B cell (primary cell): ENCODE measurements around the gene SPAAR. TPM values are rescaled to one million over a fixed set of nuclear protein-coding genes. Genes with fewer than 3 reads are reported as not detected.

Source experiments
- ATAC-seq: fragments of 200-7000 bp; cut with Tn5 transposase; one replicate; pipeline ENCODE4 v1.10.0; 2021; ENCODE audit warnings: low read depth, mild to moderate bottlenecking, moderate number of reproducible peaks, moderate library complexity
- CTCF ChIA-PET: fragments of 350-600 bp; sonication (Branson Sonifier 250); formaldehyde crosslinking; loops from one replicate; lab custom pipeline; 2021; ENCODE audit warnings: antibody characterized with exemption, inconsistent platforms; lab: Charles Lee
- POLR2A ChIA-PET: fragments of 350-600 bp; sonication (Branson Sonifier 250); formaldehyde crosslinking; loops from one replicate; lab custom pipeline; 2021; ENCODE audit warnings: antibody characterized with exemption; lab: Charles Lee
- DNase-seq: peaks from one replicate; pipeline ENCODE4 v3.0.0; 2013
- H2AFZ ChIP-seq: 2 replicates; pipeline ENCODE4 v1.6.1; 2012; ENCODE audit warnings: mild to moderate bottlenecking, low read depth, low read length; ENCODE audit not compliant: insufficient read depth, poor library complexity, severe bottlenecking
- H3K27ac ChIP-seq, 2 donors: 1 replicate in 1 of 2; 2 replicates in 1 of 2; pipeline ENCODE4 v1.5.1; 2012 to 2013; ENCODE audit warnings: low read length in 2 of 2, mild to moderate bottlenecking in 2 of 2, moderate library complexity in 1 of 2
- H3K27me3 ChIP-seq, 4 experiments: fragments of 200-600 bp in 1 of 4; sonication (generic) in 1 of 4; replicated peaks in 1 of 4; 1 replicate in 2 of 4; 2 replicates in 2 of 4; pipeline versions ENCODE4 v1.6.1 to v1.7.0; 2013 to 2016; ENCODE audit warnings: low read length in 3 of 4, mild to moderate bottlenecking in 2 of 4, mixed read lengths in 1 of 4, moderate library complexity in 1 of 4; ENCODE audit not compliant: insufficient read depth in 4 of 4, control insufficient read depth in 3 of 4; ENCODE audit errors: control extremely low read depth in 1 of 4
- H3K36me3 ChIP-seq, 2 experiments: replicated peaks in 1 of 2; 1 replicate in 1 of 2; 2 replicates in 1 of 2; pipeline versions ENCODE4 v1.6.1 to v1.7.1; 2013; ENCODE audit warnings: low read length in 1 of 2; ENCODE audit not compliant: insufficient read depth in 2 of 2, control insufficient read depth in 1 of 2; ENCODE audit errors: control extremely low read depth in 1 of 2, extremely low read depth in 1 of 2
- H3K4me1 ChIP-seq, 2 donors: fragments of 200-600 bp in 1 of 2; sonication (generic) in 1 of 2; 1 replicate in 1 of 2; 2 replicates in 1 of 2; pipeline versions ENCODE4 v1.5.1 to v1.6.1; 2013 to 2017; ENCODE audit warnings: low read length in 2 of 2; ENCODE audit not compliant: control insufficient read depth in 2 of 2, insufficient read depth in 2 of 2
- H3K4me2 ChIP-seq: replicated peaks from 2 replicates; pipeline ENCODE3; 2012; ENCODE audit warnings: mild to moderate bottlenecking, low read depth, low read length; ENCODE audit not compliant: poor library complexity, severe bottlenecking
- H3K4me3 ChIP-seq, 5 experiments: fragments of 200-600 bp in 1 of 5; sonication (generic) in 1 of 5; 1 replicate in 3 of 5; 2 replicates in 2 of 5; pipeline versions ENCODE4 v1.5.1 to v1.7.0; 2011 to 2016; ENCODE audit warnings: low read length in 4 of 5, mild to moderate bottlenecking in 4 of 5, low read depth in 2 of 5, control low read depth in 1 of 5, moderate library complexity in 1 of 5; ENCODE audit not compliant: insufficient read depth in 1 of 5; ENCODE audit errors: control extremely low read depth in 1 of 5, extremely low read depth in 1 of 5
- H3K79me2 ChIP-seq: fragments of 200-600 bp; sonication (generic); one replicate; pipeline ENCODE4 v1.6.0; 2016; ENCODE audit warnings: low read length; ENCODE audit not compliant: control insufficient read depth, insufficient read depth
- H3K9ac ChIP-seq: fragments of 200-600 bp; sonication (generic); 2 replicates; pipeline ENCODE4 v1.6.1; 2017; ENCODE audit warnings: mild to moderate bottlenecking, low read length, moderate library complexity
- H3K9me3 ChIP-seq, 3 donors: one replicate each; pipeline versions ENCODE4 v1.6.1 to v1.7.1; 2013; ENCODE audit warnings: low read length in 2 of 3; ENCODE audit not compliant: control insufficient read depth in 2 of 3, insufficient read depth in 1 of 3; ENCODE audit errors: control extremely low read depth in 1 of 3
- H4K20me1 ChIP-seq: 2 replicates; pipeline ENCODE4 v1.6.0; 2012; ENCODE audit warnings: mild to moderate bottlenecking, low read length; ENCODE audit not compliant: insufficient read depth, control insufficient read depth, poor library complexity, severe bottlenecking
- H3K27ac Mint-ChIP-seq: one replicate; pipeline ENCODE4 v1.8.0; 2021; ENCODE audit warnings: mixed read lengths
- H3K27me3 Mint-ChIP-seq: one replicate; pipeline ENCODE4 v1.8.0; 2021; ENCODE audit warnings: mixed read lengths
- H3K4me1 Mint-ChIP-seq: one replicate; pipeline ENCODE4 v1.8.0; 2021; ENCODE audit warnings: mixed read lengths
- H3K4me3 Mint-ChIP-seq: one replicate; pipeline ENCODE4 v1.8.0; 2021; ENCODE audit warnings: mixed read lengths
- H3K9me3 Mint-ChIP-seq: one replicate; pipeline ENCODE4 v1.8.0; 2022; ENCODE audit warnings: mixed read lengths; ENCODE audit not compliant: insufficient read depth
- CTCF ChIP-seq: fragments of 200-600 bp; IDR thresholded peaks from one replicate; pipeline ENCODE4 v1.8.0; 2022; ENCODE audit warnings: antibody characterized with exemption, mild to moderate bottlenecking
- EZH2 ChIP-seq: IDR thresholded peaks from 2 replicates; pipeline ENCODE4 v1.6.1; 2012; ENCODE audit warnings: borderline replicate concordance, low read depth, mild to moderate bottlenecking, moderate library complexity, low read length; ENCODE audit not compliant: insufficient read depth, poor library complexity, severe bottlenecking
- WGBS: methylation state at CpG from one replicate; pipeline ENCODE4 v1.1.5; 2013; ENCODE audit warnings: missing lambda C conversion rate; ENCODE audit not compliant: insufficient coverage; 5-methylcytosine and 5-hydroxymethylcytosine counted together
- intact Hi-C: fragments of 100-400 bp; cut with micrococcal nuclease; formaldehyde crosslinking; loops from one replicate; pipeline ENCODE4 v1.10.0; 2022
- polyA plus RNA-seq: library from polyadenylated mRNA; depleted of rRNA; stranded (reverse); fragments of >200 nt; gene quantifications from 2 replicates; pipeline ENCODE4 v1.2.3, GENCODE V29; 2012
- total RNA-seq, 2 donors: library from RNA; stranded (reverse); fragments of 120-200 nt in 1 of 2; gene quantifications; 1 replicate in 1 of 2; 2 replicates in 1 of 2; pipeline versions ENCODE4 v1.2.3 to v1.2.4, GENCODE V29; 2013 to 2022

SPAAR gene
- total and polyA plus RNA-seq, 2 donors (not counting 1 experiment from before 2014, with no cell fraction given) = not detected

GRCh38 chr9:35956651-35957050 lies 47.4 kb downstream of the SPAAR start:
- no peak overlapping the region for H3K4me3 ChIP-seq
- H3K9ac ChIP-seq = no peak overlapping the region
- no peaks in the 10 kb centered on the region for H3K9me3 ChIP-seq
- TF ChIP-seq EZH2 (no peak), CTCF (no peak)
- POLR2A ChIA-PET = no interaction called here
- Mint-ChIP-seq H3K9me3 (no peaks in the 10 kb centered on the region), H3K27ac (no peak overlapping the region), H3K4me1 (no peaks in the 10 kb centered on the region), H3K4me3 (no peak overlapping the region), H3K27me3 (peaks cover 41% of the 10 kb centered on the region)
- no peak overlapping the region for H3K27ac ChIP-seq
- peaks cover 0 to 12% (median 5%) of the 10 kb centered on the region in 4 experiments for H3K27me3 ChIP-seq
- H3K36me3 ChIP-seq = no peaks in the 10 kb centered on the region
- H2AFZ ChIP-seq = no peak overlapping the region
- no peak overlapping the region for H3K4me2 ChIP-seq
- H3K79me2 ChIP-seq = no peaks in the 10 kb centered on the region
- intact Hi-C loops = loop anchor here (5.0 kb wide), 1 partner anchor 51 kb away; no protein-coding TSS in a partner anchor
- CTCF ChIA-PET = interaction anchor here (0.7 to 4.1 kb wide), 11 partner anchors 8 to 73 kb away, joined by 3 to 47 read pairs (median 5); no protein-coding TSS in a partner anchor
- ATAC-seq (no peak), DNase-seq (no peak)
- no peaks in the 10 kb centered on the region for H4K20me1 ChIP-seq
- H3K4me1 ChIP-seq = no peaks in the 10 kb centered on the region
- WGBS = no CpG with 5 or more reads among the region's 5 CpGs

GRCh38 chr9:35958104-35958837 lies 49.0 kb downstream of the SPAAR start, which contains the start of gene OR2S2:
Gene OR2S2 (minus strand): TSS chr9:35958154. CDS start chr9:35958098, 56 bp downstream.
- Histone ChIP-seq H3K4me2 (no peak within 1 kb of the TSS), H3K4me3 (no peak within 1 kb of the TSS), H2AFZ (no peak within 1 kb of the TSS), H3K27ac (no peak within 1 kb of the TSS), H4K20me1 (no peaks in the 10 kb centered on the region), H3K9me3 (no peaks in the 10 kb centered on the region), H3K9ac (no peak within 1 kb of the TSS), H3K36me3 (no peaks in the 10 kb centered on the region), H3K4me1 (no peaks in the 10 kb centered on the region), H3K27me3 (peaks cover 0 to 7% (median 2%) of the 10 kb centered on the region in 4 experiments), H3K79me2 (no peaks in the 10 kb centered on the region)
- H3K27ac Mint-ChIP-seq = no peak within 1 kb of the TSS
- 93% methylated on average over 3 of the region's 5 CpGs for WGBS
- DNase-seq (no peak), ATAC-seq (no peak)
- H3K27me3 Mint-ChIP-seq = peaks cover 30% of the 10 kb centered on the region
- POLR2A ChIA-PET = no interaction called here
- no peaks in the 10 kb centered on the region for H3K4me1 Mint-ChIP-seq
- H3K4me3 Mint-ChIP-seq = no peak within 1 kb of the TSS
- H3K9me3 Mint-ChIP-seq = no peaks in the 10 kb centered on the region
- TF ChIP-seq CTCF = no peak
- no peak for TF ChIP-seq EZH2
- intact Hi-C loops = loop anchor here (5.0 kb wide), 1 partner anchor 49 kb away; no protein-coding TSS in a partner anchor
- CTCF ChIA-PET = interaction anchor here (0.6 to 4.1 kb wide), 6 partner anchors 12 to 157 kb away, joined by 3 to 47 read pairs (median 8); no protein-coding TSS in a partner anchor
